Loucy (cell line): ENCODE measurements around the gene MYRIP.

ENCODE experiments used
- H2AFZ ChIP-seq: fragments of 200-600 bp; sonication (generic); 2 replicates; pipeline ENCODE4 v1.6.0; 2016; ENCODE audit warnings: antibody characterized with exemption, mild to moderate bottlenecking, low read length, moderate library complexity
- H3F3A ChIP-seq: fragments of 200-600 bp; 2 replicates; pipeline ENCODE4 v1.6.0; 2016; ENCODE audit warnings: antibody characterized with exemption, low read depth, mild to moderate bottlenecking
- H3K27me3 ChIP-seq: fragments of 200-600 bp; sonication (generic); 2 replicates; pipeline ENCODE4 v1.6.1; 2014; ENCODE audit warnings: low read length, mild to moderate bottlenecking; ENCODE audit not compliant: insufficient read depth, poor library complexity, severe bottlenecking
- H3K36me3 ChIP-seq: fragments of 200-600 bp; sonication (generic); 2 replicates; pipeline ENCODE4 v1.6.1; 2016; ENCODE audit warnings: low read length; ENCODE audit not compliant: insufficient read depth
- H3K4me1 ChIP-seq: fragments of 200-600 bp; sonication (generic); 2 replicates; pipeline ENCODE4 v1.5.1; 2014; ENCODE audit warnings: low read length, mild to moderate bottlenecking; ENCODE audit not compliant: insufficient read depth, poor library complexity, severe bottlenecking
- H3K4me2 ChIP-seq: fragments of 200-600 bp; sonication (generic); 2 replicates; pipeline ENCODE4 v1.6.0; 2014; ENCODE audit warnings: antibody characterized with exemption, low read length, low read depth, mild to moderate bottlenecking; ENCODE audit not compliant: poor library complexity, severe bottlenecking
- H3K4me3 ChIP-seq: fragments of 200-600 bp; sonication (generic); 2 replicates; pipeline ENCODE4 v1.5.1; 2014; ENCODE audit warnings: low read length, mild to moderate bottlenecking, mixed read lengths; ENCODE audit not compliant: poor library complexity, severe bottlenecking
- H3K79me2 ChIP-seq: fragments of 200-600 bp; sonication (generic); 2 replicates; pipeline ENCODE4 v1.6.1; 2014; ENCODE audit warnings: low read length; ENCODE audit not compliant: insufficient read depth
- H3K9ac ChIP-seq: fragments of 200-600 bp; sonication (generic); 2 replicates; pipeline ENCODE4 v1.6.0; 2014; ENCODE audit warnings: mild to moderate bottlenecking, low read depth, low read length, moderate library complexity; ENCODE audit not compliant: poor library complexity, severe bottlenecking
- H3K9me2 ChIP-seq: fragments of 200-600 bp; sonication (generic); replicated peaks from 2 replicates; pipeline ENCODE4 v1.6.1; 2016; ENCODE audit warnings: low read depth, low read length, mixed read lengths
- H3K9me3 ChIP-seq: fragments of 200-600 bp; sonication (generic); 2 replicates; pipeline ENCODE4 v1.6.1; 2014; ENCODE audit warnings: mild to moderate bottlenecking, antibody characterized with exemption, low read length, low read depth; ENCODE audit not compliant: insufficient read depth
- H4K20me1 ChIP-seq: fragments of 200-600 bp; sonication (generic); 2 replicates; pipeline ENCODE4 v1.6.0; 2014; ENCODE audit warnings: antibody characterized with exemption, low read length, mild to moderate bottlenecking; ENCODE audit not compliant: insufficient read depth, poor library complexity, severe bottlenecking
- EZH2phosphoT487 ChIP-seq: fragments of 200-600 bp; IDR thresholded peaks from 2 replicates; pipeline ENCODE4 v1.6.1; 2018; ENCODE audit warnings: antibody characterized with exemption, mild to moderate bottlenecking, moderate library complexity, borderline replicate concordance
- TF ChIP-seq, protein P1 (sequence below): fragments of 200-600 bp; sonication (generic); conservative IDR thresholded peaks from 2 replicates; pipeline ENCODE4 v1.5.1; 2014; ENCODE audit warnings: mild to moderate bottlenecking, antibody characterized with exemption, low read length

Gene MYRIP

DNA sequence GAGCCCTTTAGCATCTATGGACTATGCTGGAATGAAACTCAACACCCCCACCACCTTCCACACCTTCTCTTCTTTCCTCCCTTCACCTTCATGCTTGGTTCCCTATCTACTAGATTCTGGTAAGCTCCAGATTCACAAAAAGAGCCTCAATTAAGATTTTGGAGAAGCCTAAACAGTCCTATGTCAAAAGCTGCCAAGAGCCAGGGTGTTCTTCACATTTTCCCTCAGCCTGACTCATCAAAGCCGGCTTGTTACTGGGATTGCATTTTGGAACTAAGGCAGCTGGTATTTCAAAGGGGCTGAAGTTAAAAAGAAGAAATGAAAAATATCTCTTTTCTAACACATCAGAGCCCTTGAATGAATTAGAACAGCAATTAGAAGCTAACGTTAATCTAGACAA is 247.7 kb downstream of the MYRIP start:
- Histone ChIP-seq H3K4me2 (no peak overlapping the region), H3K9me2 (no peaks in the 10 kb centered on the region), H3F3A (no peaks in the 10 kb centered on the region), H4K20me1 (no peaks in the 10 kb centered on the region), H3K4me3 (no peak overlapping the region), H3K4me1 (no peaks in the 10 kb centered on the region), H3K79me2 (no peaks in the 10 kb centered on the region), H3K9me3 (no peaks in the 10 kb centered on the region), H3K36me3 (no peaks in the 10 kb centered on the region), H3K9ac (no peak overlapping the region), H2AFZ (no peak overlapping the region), H3K27me3 (no peaks in the 10 kb centered on the region)
- TF ChIP-seq, protein P1, sequence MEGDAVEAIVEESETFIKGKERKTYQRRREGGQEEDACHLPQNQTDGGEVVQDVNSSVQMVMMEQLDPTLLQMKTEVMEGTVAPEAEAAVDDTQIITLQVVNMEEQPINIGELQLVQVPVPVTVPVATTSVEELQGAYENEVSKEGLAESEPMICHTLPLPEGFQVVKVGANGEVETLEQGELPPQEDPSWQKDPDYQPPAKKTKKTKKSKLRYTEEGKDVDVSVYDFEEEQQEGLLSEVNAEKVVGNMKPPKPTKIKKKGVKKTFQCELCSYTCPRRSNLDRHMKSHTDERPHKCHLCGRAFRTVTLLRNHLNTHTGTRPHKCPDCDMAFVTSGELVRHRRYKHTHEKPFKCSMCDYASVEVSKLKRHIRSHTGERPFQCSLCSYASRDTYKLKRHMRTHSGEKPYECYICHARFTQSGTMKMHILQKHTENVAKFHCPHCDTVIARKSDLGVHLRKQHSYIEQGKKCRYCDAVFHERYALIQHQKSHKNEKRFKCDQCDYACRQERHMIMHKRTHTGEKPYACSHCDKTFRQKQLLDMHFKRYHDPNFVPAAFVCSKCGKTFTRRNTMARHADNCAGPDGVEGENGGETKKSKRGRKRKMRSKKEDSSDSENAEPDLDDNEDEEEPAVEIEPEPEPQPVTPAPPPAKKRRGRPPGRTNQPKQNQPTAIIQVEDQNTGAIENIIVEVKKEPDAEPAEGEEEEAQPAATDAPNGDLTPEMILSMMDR, result no peak
- no peak for TF ChIP-seq EZH2phosphoT487

DNA sequence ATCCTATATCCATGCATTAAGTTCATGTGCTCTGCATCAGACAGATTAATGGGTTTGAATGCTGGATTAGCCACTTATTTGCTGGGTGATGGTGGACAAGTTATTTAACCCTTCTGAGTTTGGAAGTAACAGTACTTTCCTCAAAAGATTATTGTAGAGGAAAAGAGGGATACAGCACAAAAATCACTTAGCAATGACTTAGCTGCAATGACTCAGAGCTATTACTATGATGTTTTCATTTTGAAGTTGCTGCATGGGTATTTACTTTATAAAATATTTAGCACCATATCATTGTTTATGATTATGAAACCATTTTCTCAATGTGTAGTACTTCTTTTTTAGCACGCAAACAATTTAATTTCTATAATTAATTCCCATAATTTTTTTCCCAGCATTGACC is 248.4 kb downstream of the MYRIP start:
- no peaks in the 10 kb centered on the region for H3K9me2 ChIP-seq
- H3K79me2 ChIP-seq, result no peaks in the 10 kb centered on the region
- no peaks in the 10 kb centered on the region for H3F3A ChIP-seq
- no peaks in the 10 kb centered on the region for H3K27me3 ChIP-seq
- no peaks in the 10 kb centered on the region for H3K9me3 ChIP-seq
- H2AFZ ChIP-seq, result no peak overlapping the region
- H3K4me2 ChIP-seq, result no peak overlapping the region
- no peak overlapping the region for H3K9ac ChIP-seq
- no peaks in the 10 kb centered on the region for H4K20me1 ChIP-seq
- TF ChIP-seq EZH2phosphoT487, result no peak
- TF ChIP-seq, protein P1, result no peak
- no peak overlapping the region for H3K4me3 ChIP-seq
- H3K36me3 ChIP-seq, result no peaks in the 10 kb centered on the region
- H3K4me1 ChIP-seq, result no peaks in the 10 kb centered on the region

DNA sequence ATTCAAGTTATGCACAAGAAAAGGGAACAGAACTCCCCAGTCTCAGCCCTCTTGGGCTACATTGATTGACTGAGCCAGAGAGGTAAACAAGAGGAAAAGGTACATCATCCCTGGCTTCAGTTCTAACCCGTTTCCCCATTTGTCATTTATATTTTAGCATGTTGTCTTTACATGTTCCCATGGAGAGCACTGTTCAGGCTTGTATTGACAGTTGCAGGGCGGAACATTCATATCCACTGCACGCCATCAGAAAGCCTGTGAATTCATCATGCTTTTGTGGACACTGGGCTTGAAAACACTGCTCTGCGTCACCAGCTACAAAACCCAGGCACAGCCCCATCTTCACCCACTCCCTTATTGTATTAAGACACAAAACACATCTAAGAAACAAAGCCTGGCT is 259.2 kb downstream of the MYRIP start:
- Histone ChIP-seq H3K9me3 (no peaks in the 10 kb centered on the region), H4K20me1 (no peaks in the 10 kb centered on the region), H3K79me2 (no peaks in the 10 kb centered on the region), H2AFZ (no peak overlapping the region), H3K9me2 (no peaks in the 10 kb centered on the region), H3K36me3 (no peaks in the 10 kb centered on the region), H3K4me2 (no peak overlapping the region), H3K4me1 (no peaks in the 10 kb centered on the region), H3K4me3 (no peak overlapping the region), H3F3A (no peaks in the 10 kb centered on the region), H3K27me3 (no peaks in the 10 kb centered on the region), H3K9ac (no peak overlapping the region)
- TF ChIP-seq, protein P1, result no peak
